GM18526 (cell line): Measurements from ENCODE around the gene EPOP.

Experiments used
- POLR2A ChIP-seq: IDR thresholded peaks from 3 replicates; pipeline ENCODE4 v1.6.1; 2011; ENCODE audit not compliant: insufficient read length; ENCODE audit errors: extremely low read depth

Gene EPOP

DNA sequence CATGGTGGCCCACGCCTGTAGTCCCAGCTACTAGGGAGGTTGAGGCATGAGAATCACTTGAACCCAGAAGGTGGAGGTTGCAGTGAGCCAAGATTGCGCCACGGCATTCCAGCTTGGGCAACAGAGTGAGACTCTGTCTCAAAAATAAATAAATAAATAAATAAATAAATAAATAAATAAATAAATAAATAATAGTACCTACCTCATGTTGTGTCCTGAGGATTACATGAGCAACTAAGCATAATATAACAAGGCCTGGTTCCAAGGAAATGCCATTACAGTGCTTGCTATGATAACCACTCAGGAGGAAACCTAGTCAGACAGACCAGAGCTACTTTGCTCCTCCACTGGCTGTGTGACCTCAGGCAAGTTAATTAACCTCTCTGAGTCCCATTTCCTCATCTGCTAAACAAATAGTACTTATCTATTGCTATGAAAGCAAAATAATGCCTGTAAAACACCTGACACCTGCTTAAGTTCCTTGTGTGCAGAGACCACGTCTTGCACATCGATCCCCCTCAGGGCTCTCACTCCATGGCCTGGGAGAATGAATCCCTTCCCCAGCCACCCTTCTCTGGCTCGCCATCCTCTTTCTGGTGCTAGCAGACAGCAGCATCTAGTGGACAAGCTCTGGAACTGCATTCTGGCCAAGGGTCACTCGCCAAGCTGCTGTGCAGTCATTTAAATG lies 7.5 kb downstream of the EPOP start:
- no peak for TF ChIP-seq POLR2A

DNA sequence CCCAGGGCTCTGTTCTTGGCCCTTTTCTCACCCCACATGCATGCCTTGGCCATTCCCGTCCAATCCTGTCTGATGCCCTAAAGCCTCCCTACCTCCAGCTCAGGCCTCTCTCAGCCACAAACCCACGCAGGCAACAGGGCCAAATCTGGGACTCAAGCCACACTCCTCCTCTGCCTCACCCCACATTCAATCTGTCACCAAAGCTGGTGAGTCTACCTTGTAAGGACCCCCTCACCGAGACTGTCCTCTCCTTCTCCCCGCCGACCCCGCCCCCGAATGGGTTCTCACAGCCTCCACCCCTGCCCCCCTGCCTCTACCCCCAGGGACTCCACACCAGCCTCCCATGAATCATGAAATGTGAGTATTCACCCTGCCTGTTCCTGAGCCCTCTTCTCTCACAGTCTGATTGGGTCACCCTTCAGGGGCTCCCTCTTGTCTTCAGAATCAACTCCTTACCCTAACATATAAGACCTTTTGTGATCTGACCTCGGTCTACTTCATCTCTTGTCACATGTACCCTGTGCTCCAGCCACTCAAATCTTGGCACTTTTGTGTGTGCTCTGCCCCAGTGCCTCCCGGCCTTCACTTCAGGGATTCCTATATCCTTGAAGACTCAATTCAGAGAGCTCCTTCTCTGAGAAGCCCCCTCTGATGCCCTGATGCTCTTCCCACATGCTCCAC lies 10.7 kb downstream of the EPOP start:
- no peak for TF ChIP-seq POLR2A

DNA sequence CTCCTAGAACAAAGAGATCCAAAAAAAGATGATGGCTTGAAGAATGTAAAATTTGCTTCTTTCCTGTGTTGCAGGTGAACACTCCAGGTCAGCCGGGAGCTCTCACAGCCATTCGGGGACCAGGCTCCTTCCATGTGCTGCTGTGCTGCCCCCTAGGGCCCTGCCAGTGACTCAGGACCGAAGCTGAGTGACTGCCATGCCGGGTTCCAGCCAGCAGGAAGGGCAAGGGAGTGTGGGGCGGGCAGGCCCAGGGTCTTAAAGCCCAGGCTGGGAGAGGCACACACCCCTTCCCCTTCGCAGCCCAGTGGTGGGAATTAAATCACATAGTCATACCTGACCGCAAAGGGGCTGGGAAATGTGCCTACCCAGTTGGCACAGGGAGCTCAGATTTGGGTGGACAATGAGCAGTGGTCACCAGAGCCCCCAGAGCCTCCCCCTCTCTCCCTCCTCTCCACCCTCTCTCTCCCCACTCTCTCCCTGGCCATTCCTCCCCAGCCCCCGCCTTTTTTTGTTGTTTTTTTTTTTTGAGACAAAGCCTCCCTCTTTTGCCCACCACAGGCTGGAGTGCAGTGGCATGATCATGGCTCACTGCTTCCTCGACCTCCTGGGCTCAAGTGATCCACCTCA lies 11.5 kb downstream of the EPOP start:
- TF ChIP-seq POLR2A = no peak

DNA sequence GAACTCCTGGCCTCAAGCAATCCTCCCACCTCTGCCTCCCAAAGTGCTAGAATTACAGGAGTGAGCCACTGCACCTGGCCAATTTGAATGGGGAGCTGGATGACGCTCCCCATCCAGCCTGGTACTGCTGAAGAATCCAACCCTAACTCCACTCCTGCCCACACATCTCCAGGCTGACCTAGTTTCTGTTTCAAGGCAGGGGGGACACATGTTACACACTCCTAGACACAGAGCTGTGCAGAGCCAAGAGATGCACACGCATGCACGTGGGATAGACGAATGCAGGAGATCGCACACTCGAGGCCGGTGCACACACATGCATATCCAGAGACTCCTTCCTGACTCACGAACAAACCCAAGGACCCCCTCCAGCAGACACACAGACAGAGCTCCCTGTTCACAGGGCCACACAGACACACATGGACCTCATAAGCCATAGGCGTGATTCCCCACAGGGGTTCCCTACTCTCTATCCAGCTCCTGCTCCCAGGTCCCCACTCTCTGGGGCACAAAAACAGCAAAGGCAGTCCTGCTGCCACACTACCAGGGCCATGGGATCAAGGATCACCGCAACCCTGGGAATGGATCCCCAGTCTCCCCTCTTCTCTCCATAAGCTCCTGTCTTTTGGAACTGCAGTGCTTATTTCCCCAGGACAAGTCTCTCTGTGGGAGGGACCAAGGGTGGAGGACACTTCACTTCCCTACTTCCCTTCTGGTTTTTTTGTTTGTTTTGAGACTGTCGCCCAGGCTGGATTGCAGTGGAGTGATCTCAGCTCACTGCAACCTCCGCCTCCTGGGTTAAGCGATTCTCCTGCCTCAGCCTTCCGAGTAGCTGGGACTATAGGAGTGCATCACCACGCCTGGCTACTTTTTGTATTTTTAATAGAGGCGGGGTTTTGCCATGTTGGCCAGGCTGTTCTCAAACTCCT lies 14.4 kb downstream of the EPOP start:
- TF ChIP-seq POLR2A = no peak

DNA sequence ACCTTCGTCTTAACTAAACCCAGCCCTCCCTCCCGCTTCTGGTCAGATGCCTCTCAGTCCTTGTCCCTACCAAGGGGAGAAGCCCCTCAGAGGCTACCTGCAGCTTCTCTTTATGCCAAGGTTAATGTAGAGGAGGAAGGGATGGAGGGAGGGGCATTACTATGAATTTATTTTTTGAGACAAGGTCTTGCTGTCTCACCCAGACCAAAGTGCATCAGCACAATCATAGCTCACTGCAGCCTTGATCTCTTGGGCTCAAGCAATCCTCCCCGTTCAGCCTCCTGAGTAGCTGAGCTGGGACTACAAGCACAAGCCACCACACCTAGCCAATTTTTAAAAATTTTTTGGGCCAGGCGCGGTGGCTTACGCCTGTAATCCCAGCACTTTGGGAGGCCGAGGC lies 15.3 kb downstream of the EPOP start:
- no peak for TF ChIP-seq POLR2A

DNA sequence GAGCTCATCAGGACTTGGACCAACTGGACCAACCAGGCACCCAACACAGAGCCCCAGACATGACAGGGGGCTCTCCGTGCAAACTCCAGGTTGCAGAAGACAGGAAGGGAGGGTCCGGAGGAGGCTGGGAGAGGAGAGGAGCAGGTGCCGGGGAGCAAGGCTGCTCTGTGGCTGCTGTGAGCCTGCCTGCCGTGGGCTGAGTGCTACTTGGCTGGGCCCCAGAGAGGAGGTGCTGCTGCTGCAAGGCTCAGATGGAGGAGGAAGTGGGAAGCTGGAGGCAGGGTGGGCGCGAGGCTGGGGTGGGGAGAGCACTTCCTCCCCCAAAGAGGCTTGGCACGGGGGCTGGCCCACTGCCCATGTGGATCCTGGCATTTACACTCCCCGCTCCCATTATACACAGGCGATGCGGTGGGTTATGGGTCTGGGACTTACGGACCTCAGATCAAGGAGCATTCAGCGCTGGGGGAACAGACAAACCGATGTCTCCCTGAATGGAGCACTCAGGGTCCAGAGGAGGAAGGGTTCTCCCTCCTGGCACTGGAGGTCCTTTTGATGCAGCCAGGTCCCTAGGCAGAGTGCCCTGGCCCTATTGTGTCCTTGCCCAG lies 15.9 kb downstream of the EPOP start:
- TF ChIP-seq POLR2A = no peak

DNA sequence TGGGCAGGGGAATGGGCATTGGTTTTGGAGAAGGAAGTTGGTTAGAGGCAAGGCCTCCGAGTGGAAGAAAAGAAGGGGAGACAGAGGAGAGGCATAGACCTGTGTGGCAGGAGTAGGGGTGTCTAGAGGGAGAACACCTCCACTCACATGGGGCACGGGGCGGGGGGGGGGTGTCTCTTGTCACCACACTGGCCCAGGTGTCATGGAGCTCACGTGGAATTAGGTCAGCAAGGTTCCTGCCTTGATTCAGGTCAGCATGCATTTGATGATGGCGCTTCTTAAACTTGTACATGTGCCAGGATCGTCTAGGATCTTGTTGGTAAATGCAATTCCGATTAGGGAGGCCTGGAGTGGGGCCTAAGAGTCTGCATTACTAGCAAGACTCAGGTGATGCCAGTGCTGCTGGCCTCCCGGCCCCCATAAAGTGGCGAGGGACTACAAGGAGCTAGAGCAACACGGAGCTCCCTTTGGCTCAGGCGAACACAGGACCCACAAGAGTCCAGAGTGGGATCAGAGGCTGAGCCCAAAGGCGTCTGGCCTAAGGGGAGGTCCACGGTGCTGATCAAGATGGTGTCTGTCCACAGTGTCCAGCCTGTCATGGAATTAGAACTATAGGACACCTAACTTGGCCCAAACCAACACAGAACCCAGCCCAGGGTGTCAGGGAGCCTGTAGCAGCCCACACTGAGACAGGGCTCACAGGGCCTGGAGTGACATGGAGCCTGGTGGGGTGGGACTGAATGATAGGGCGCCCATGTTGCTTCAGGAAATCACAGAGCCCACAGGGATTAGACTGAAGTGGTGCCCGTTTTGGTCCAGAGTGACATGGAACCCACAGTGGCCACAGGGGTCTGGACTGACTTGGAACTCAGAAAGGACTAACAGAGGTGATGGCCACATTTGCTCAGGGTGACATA lies 16.7 kb downstream of the EPOP start:
- TF ChIP-seq POLR2A = no peak

DNA sequence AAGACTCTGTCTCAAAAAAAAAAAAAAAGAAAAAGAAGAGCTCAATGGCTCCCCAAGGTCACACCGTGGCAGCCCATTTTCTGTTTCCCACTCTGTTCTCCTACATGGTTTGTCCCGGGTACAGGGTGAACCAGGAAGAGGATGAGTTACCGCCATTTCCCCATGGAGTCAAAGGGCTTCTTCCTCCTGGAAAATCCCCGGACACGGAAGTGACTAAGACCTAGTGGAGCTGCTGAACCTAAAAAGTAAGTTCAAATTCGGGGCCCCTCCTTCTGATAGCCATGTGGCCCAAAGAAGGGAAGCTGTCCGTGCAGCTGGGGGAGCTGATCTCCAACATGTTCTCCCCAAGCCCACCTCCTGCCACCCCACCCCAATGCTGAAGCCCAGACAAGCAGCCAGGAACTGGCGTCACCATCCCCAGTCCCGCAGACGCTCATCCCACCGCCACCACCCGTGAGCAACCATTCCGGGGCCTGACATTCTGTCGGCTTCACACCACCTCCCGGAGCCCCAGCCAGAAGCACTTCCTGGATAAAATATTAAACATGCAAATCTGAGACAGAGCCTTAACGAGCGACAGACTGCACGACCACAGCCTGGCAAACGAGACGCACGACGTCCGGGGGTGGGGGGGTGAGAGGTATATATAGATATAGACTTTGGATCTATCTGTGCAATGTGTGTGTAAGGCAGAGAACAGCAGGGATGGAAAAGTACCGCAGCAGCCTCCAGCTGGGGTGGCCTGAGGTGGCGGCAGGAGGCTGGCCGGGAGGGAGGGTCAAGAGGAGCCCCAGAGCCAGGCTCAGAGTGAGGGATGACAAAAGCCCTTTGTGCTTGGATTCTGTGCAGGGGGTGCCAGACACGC lies 17.6 kb downstream of the EPOP start:
- TF ChIP-seq POLR2A = no peak

DNA sequence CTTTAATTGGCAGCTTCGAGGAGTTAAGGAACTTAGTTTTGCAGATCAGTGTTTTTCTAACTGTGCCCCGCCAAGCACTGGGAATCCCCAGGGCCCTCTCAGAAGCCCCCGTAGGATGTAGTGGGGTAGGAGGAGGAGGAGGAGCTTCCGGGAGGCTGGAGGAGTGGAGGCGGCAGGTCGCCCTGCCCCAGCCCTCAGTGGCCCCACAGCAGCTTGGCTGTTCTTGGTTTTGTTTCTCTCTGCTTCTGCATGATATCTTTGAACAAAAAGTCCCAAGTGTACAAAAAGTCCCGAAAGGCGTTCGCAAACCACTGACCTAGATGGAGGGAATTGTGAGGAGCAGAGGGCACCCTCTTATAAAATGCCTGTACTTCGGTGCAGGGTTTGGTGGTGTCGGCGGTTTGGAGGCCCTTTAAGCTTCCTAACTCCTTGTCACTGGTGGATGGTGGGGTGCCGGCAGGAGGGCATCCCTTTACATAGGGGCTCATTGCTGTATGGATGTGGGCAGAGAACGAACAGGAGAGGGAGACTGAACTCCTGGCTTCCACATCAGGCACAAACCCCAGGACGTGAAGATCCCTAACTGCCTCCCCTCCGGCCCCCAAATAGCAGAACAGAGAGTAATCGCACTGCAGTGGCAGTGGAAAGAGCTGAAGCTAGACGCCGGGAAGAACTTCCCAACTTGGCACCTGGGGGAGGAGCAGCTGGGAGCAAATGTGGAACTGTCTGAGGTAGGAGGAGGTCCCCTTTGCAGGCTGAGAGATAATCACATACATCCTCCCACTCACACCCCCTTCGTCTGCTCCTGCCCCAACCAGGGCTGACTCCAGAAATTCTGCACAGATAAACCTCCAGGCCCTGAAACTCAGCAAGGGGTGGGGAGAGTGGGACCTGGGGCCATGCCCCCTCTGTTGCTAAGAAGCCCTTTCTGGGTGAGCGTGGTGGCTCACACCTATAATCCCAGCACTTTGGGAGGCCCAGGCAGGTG lies 20.1 kb downstream of the EPOP start:
- TF ChIP-seq POLR2A = peak; percentile 17

DNA sequence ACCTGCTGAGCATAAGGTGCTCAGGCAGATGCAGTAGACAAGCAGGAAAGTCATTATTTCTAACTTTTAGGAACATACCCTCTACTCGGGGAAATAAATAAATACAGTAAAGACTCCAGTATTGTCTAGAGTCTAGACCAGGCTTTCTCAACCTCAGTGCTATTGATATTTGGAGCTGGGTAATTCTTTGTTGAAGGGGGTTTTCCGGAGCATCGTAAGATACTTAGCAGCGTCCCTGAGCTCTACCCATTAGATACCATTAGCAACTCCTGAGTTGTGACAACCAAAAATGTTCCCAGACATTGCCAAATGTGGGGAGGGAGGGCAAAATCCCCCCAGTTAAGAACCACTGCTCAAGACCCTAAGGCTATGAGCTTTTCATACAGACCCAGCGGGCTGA lies 21.1 kb downstream of the EPOP start:
- TF ChIP-seq POLR2A = no peak

DNA sequence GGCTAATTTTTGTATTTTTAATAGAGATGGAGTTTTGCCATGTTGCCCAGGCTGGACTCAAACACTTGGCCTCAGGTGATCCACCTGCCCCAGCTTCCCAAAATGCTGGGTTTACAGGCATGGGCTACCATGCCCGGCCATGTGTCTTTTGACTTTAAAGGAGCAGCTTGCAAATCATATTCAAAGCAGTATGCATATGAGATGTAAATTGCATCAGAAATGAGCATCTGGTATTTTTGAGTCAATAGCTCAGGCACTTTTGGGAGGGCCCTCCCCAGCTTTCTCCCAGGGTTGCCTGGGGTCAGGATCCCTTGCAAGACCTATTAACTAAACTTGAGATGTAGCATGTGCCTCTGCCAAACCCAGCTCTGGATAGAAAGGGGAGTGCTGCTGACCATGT lies 21.5 kb downstream of the EPOP start:
- no peak for TF ChIP-seq POLR2A

DNA sequence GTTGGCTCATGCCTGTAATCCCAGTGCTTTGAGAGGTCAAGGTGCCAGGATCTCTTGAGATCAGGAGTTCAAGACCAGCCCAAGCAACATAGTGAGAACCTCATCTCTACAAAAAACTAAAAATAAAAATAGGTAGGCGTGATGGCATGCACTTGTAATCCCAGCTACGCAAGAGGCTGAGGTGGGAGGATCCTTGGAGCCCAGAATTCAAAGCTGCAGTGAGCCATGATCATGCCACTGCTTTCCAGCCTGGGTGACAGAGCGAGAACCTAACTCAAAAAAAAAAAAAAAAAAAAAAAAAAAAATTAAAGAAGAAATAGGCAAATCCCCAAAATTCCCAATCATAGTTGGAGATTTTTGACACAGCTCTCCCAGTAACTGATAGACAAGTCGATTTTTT lies 36.8 kb downstream of the EPOP start:
- no peak for TF ChIP-seq POLR2A
